GM19438 (cell line): ENCODE measurements around the gene PLAGL1.

Source experiments
- ATAC-seq: cut with Tn5 transposase; IDR thresholded peaks from one replicate; pipeline ENCODE4 v1.9.1; 2021; ENCODE audit warnings: low read depth; ENCODE audit not compliant: unreplicated experiment

Gene PLAGL1

DNA sequence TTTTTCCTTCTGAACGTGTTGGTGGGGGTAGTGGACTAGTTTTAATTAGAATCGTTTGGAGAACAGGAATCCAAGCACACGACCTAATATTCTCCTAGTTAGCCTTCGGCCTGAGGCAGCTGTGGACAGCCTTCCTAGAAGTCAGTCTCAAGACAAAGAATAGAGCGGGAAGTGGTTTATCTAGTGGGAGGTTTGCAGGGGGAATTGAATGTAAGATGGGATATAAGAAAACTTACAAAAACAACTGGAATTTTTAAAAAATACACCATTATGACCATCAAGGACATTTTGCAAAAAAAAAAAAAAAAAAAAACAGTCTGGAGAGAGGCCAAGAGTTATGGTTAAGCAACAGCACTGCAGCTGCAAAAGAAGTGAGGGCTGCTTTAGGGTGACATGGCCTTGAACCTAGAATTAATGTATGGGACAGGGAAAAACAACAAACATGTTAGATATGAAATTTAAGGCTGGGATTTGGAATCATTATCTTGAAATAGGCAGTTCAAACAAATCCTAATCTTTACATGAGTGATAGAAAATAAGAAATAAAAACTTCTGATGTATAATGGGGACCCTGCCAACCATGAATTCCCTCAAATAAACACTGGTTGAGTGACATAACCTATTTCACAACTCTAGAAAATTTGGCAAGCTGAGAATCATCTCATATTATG, 40.2 kb downstream of the PLAGL1 start:
- no peak for ATAC-seq

DNA sequence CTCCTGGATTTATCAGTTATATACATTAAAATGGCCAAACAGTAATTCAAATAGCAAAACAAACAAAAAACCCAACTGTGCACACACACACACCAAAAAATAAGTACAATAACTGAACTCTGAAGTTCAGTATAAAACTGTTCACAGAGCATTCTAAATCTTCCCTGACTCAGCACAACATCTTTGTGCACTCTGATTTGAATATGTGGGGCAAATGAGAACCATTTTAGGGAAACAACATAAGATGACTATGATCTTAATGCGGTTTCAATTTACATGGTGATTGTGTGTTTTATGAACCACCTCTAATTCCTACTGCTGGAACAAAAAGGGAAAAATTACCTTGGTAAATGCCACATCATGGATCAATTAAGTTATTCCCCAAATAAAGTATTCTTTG, 41.7 kb downstream of the PLAGL1 start:
- no peak for ATAC-seq

DNA sequence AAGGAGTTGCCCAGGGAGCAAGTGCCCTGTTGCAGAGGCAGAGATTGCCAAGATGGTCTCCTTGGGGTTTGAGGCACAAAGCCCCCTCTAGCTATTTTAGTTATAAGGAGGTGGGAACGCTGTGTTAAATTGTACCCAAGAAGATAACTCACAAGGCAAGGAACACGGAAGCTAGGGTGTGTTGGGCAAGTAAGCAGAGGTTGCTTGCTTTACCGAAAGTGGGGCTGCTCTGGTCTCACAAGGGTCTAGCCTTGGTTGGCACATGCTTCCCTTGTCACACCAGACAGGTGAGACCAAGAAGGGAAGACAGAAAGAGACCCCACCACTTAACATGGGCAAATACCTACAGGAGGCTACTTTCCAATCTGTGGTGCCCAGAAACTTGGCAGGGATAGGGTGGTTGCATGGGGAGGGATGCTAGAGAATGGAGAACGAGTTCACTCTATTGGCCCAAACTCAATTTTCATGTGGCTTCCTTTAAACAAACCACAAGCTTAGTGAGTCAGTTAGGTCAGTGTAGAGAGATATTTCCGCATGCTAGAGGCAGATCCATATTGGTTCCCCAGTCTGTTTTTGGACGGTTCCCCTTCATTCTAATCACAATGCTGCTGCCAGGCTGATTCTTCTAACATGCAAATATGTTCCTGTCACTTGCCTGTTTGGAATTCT, 42.4 kb downstream of the PLAGL1 start:
- no peak for ATAC-seq

DNA sequence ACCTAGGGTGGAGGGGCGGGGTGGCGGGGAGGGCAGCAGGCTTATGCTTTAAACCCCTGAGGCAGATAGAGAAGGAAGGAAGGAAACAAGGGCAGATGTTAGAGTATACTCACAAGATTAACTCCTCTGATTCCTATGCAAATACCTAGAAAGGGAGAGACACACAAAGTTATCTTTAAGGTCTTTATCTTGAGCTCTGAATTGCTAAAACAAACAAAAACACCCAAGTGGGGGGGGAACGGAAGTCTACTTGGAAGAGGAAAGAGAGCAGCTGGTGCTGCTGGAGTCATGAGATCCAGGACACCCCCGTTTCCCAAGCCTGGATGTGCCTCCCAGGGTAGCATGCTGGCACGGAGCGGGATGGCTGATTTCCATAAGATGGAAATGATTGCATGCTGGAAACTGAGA, 43.4 kb downstream of the PLAGL1 start:
- no peak for ATAC-seq

DNA sequence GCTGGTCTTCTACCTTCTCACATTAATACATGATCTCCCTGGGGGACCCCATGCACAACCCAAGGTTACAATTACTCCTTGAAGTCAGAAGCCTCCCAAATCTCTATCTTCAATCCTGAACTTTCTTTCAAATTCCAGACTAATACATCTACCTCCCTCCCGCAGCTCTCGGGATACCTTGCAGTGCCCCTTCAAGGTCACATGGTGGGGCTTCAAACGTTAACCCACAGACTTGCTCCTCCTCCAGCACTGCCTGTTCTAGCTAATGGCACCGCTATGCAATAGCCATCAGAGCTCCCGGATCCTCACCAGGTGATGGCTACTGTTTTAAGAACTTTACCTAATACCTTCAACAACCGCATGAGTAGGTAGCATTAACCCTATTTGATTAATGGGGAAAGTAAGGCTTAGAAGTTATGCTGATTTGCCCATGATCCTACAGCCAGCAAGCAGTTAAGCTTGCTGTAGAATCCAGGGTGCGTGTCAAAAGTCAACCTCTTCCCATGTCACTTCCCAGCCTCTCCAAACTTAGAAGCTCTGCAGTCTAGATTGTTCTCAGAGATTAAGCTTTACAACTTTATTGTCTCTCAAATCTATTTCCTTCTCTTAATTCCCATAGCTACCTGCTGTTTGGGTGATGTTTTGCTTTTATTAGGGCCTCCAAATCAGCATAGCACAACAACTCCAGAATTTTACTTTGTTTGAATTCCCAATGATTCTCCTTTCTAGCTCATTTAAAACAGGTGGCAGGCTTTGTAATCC, 44.7 kb downstream of the PLAGL1 start:
- no peak for ATAC-seq

DNA sequence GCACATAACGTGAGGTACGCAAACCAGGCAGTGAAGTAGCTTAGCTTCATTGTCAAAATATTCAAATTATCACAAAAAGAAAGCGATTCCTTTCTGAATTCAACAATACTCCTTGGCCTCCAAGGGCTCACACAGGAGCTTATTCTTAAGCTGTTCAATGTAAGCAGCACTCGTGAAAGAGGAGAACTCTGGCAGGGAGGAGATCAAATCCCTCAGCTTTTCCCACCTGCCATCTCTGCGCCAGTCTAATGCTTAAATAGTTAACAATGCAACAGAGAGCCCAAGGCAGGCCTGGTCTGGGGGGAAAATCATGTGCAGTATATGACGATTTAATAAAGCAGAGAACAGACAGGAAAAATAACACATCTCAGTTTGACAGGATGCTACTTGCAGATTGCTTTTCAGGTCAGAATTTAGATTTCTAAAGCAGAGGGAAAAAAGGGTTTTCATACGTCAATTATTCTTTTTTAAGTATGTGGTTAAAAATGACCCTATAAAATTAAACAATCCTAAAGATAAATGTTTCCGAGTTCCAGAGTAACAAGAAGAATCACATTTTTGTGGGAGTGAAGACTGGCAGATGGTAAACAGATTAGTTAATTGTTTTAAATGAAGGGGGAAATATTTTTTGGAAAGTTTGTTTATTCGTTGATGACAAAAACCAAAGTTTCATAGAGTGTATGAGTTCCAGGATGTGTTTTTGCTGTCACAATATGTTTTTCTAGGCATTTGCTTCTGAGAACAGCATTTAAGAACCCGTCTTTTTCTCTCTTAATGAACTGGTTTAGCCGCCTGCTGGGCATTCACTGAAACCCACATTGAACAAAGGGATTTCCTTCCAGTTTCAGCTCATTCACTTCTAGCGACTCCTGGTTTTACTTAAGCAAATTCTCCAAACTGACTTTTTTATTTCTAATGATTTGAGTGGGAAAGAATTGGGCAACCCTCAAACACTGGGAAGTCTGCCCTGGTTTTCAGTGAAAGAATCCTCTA, 45.9 kb downstream of the PLAGL1 start:
- no peak for ATAC-seq

DNA sequence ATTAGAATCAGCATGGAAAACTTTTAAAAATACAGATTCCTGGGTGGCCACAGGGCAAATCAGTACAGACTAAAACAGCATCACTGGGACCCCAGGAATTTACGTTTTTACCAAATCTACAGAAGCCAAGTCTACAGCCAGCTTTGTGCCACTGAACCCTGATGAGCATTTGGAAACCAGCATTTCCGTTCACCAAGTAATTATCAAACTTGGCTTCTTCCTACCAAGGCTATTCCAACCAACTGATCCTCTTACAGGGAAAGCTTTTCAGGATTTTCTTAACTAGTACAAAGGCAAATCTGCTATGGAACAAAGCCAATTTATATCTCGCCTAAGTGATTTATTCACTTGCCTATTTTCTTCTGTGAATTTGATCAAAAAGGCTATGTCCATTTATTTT, 47.0 kb downstream of the PLAGL1 start:
- ATAC-seq = no peak

DNA sequence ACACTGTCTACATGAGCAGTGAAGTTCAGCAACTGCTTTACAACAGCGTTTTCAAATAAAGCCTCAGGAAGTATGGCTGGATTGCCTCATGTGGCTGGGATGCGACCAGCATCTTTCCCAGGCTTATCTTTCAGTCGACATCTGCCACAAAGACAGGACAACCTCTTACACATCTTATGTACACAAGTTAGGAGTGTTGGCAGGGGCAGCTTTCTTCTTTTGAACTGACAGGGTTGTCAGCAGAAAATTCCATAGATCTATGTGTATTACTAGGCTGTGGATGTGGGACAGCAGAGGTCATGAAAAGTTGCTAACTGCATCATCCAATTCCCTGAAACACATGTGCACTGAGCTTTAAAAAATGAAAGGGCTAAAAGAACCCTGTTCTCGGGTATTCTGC, 48.1 kb downstream of the PLAGL1 start:
- ATAC-seq = no peak

DNA sequence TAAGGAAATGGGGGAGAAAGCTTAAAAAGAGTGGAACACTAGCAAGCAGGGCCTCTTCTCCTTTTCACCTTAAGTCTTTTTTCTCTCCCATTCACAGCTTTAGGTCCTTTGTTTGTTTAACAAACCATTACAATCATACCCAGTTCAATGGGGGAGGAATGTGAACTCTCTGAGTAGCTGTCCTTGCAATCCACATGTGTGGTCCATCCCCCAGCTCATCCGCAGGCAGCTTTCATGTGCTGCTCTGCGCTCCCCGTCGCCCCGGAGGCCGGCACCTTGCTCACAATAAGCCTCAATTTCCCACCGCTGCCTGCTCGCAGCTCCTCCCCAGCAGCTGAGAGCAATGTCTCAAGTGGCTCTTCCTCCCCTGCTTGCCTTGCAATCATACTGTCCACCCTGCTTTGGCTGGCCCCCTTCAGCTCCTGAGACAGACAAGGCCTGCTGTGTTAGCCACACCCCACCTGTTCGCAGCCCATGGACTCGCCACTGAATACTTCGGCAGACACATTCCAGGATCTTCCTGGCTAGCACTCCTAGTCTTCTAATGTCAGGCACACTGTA, 49.1 kb downstream of the PLAGL1 start:
- no peak for ATAC-seq

DNA sequence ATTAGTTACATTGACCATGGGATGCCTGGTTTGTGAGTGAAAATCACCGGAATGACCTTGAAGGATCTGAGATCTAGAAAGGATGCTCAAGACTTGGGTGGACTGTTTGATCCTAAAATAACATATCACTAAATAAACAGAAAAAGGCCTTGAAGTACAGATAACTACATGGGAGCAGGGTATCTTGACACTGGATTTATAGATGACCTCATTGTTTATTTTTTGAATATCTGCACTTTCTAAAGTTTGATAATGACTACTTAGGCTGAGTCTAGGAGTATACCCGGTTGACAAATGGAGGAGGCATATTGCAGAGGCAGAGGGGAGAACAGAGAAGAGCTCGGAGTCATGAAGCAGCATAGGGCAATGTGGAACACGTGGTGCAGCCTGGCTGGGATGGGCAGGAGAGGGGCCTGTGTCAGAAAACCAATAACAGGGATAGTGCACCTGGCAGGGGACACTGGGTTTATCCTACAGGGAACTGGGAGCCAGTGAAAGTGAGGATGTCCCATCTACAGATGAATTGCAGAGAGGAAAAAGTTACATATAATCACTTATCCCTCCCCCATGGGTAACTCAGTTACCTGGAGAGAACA, 50.3 kb downstream of the PLAGL1 start:
- no peak for ATAC-seq

DNA sequence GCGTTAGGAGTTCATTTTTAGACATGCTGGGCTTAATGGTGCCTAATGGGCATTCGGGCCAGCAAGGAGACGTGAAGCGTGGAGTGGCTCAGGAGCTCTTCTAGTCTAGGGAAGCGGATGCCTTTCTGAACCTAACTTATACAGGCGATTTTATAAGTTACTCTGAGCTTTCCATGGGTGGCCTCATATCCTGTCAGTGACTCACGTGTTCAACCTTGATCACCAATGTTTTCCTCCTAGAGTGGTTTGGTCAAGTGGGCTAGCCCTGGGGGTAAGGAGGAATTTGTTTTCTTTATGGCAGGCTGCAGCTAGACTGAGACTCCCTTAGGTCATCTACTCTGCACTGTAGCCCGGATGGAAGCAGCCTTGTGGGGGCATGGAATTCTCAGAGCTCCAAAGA, 52.1 kb downstream of the PLAGL1 start:
- ATAC-seq = no peak

DNA sequence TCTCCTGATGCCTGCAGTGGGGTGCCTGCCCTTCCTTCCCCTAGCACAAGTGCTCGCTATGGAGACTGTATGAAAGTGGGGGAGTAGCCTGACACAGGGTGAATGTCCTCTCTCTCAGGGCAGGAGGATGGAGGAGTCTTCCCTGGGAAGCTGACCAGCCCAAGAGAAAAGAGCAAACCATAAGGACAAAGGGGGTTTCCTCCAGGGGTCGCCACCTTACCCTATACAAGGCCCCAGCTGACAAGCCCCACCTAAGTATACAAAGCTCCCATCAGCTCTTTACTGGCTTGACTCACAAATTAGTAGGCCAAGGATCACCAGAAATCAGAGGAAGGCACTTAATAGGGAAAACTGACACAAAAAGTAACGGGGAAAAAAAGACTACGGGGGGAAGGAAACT, 54.1 kb downstream of the PLAGL1 start:
- no peak for ATAC-seq

DNA sequence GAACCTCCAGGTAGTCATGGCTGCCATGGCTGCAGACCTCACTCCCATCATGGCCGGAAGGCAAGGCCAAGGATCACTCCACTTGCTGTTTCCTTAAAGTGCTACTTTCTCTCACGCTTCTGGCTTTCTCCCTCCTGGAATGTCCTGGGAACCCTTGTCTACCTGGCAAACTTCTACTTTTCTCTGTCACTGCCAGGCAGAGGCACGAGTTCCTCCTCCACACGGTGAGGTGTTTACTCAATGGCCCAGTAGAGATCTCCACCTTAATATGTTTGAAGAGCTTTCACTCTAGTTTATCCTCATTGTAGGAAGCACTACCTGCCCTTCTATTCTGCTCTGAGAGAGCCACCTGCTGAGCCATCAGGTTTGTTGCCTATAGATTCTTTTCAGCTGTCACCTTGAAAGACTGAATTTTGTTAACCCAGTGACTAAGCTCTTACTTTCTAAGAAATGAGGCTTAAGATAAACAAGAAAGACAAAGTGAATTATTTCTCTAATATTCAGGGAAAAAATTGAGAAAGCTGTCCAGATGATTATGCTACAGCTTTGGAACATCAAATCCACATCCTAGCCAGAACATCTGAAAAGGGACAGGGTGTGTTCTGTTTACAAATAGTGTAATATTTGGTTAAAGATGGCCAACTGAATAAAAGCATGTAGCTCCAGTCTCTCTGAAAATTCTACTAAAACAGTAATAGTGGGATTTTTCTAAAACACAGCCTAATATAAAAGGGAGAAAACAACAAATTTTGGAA, 54.9 kb downstream of the PLAGL1 start:
- ATAC-seq = no peak

DNA sequence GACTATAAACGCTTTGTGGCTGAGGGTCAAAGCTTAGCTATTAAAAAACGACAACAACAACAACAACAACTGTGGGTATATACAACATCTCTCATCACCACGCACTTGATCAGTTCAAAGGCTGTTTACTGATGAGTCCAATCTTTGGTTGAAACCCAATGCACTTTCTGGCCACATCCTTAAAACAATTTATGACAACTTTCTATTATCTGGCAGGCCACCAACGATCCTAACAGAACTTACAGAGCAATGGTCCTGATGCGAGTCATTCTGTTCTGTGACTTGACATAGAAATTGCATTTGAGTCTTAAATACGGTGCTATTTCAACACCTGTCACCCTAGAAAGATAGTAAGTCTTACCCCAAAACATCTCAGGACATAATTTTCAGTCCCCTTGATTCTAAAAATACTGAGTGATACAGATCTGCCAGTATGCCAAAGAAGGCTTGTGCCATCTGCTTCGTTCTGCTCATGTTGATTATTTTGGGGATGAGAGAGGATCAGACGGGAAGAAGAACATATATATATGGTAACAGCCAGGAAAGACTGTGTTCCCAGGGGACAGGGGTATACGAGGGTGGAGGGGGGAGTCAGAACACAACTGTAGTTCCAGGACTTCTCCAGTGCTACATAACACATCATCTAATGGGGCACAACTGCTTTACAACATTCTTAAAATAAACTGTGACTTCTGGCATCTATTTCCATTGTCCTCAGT, 55.8 kb downstream of the PLAGL1 start:
- ATAC-seq = no peak

DNA sequence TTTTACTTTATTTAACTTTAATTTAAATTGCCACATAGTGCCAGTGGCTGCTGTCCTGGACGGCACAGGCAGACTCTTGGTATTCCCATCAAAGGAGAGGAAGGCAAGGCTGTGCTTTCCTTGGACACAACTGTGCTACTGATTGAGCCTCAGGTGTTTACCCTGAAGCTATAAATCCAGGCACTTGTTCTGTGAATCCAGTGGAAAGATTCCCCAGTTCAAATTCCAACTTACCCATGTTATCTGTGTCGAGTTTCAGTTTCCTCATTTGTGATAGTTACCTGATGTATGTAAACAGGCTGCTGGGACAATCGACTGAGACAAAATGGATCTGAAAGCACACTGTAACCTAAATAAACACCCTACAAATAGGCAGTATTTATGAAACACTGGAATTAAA, 57.2 kb downstream of the PLAGL1 start:
- no peak for ATAC-seq

DNA sequence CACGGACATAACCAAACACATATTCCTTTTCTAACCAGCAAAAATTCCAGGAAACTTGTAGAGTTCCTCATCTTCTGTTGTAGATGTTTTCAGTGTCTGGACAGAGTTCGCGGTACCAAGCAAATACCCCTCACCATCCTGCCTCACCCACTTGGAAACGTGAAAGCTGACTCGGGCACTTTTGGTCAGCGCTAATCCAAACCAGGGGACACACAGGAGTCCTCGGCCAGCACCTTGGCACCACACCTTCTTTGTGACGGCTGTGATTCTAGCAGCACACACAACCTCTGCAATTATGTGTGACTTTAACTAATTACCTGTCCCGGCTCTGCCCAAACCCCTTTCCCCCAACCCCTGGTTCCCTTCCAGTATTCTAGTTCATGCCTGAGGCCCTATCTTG, 58.1 kb downstream of the PLAGL1 start:
- ATAC-seq = no peak

DNA sequence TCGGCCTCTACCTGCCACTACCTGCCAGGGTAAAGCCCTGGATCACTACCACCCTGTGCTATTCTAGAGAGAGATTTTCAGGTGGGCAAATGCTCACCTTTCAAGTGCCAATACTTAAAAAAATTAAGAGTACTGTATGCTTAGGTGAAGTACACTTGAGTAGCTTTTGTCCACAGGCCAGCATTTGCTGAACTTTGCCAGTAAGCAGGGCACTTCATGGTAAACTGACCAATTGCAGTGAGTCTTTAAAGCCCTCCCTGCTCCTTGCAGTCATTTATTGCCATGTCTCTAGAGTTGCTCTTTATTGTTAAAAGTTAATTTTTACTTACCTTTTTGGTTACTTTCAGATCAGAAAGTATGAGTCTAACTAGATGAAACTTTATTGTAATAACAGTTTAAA, 58.5 kb downstream of the PLAGL1 start:
- ATAC-seq = no peak

DNA sequence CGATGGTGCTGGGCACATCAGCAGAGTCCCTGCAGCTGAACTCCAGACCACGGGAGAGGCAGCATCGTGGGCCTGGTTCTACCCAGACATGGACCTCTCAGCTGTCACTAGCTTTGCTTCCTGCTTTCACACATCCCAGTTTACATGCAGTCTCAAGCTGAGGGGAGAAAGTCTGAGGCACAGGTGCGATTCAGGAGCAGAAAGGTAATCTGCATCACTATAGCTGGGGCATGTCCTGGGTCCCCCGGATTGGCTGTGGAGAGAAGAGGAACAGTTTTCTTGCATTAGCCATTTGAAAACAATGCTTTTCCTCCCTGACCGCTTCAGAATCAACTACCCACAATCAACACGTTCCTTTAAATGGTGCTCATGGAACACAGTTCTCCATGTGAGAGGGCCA, 59.9 kb downstream of the PLAGL1 start:
- ATAC-seq = no peak
